Keratinocyte (primary cell): ENCODE measurements around the gene CUEDC1. TPM values are rescaled to one million over a fixed set of nuclear protein-coding genes. Genes with fewer than 3 reads are reported as not detected.
"Not testable (repeated sequence)": the region's sequence is repeated elsewhere in the genome, so short reads cannot be mapped to it uniquely, and the experiment has no call there.

Experiments
- DNase-seq: peaks from one replicate; pipeline ENCODE4 v3.0.0-alpha.2; 2011; ENCODE audit warnings: low read depth, missing footprints, low spot score
- FAIRE-seq: peaks from 2 replicates; lab custom pipeline; 2011; peaks lifted over from hg19 to GRCh38; lab: Jason Lieb, UNC
- H2AFZ ChIP-seq: 2 replicates; pipeline ENCODE4 v1.6.0; 2012; ENCODE audit warnings: low read length, control low read depth, inconsistent platforms; ENCODE audit not compliant: control insufficient read depth
- H3K27ac ChIP-seq: 2 replicates; pipeline ENCODE4 v1.5.1; 2011; ENCODE audit warnings: low read length; ENCODE audit not compliant: control insufficient read depth, insufficient read depth
- H3K27me3 ChIP-seq: 3 replicates; pipeline ENCODE4 v1.6.0; 2011; ENCODE audit warnings: low read length; ENCODE audit not compliant: control insufficient read depth, insufficient read depth; ENCODE audit errors: extremely low read depth
- H3K36me3 ChIP-seq, 2 experiments: 2 replicates in 1 of 2; 3 replicates in 1 of 2; pipeline ENCODE4 v1.5.1; 2011; ENCODE audit warnings: low read length in 2 of 2, mild to moderate bottlenecking in 1 of 2; ENCODE audit not compliant: control insufficient read depth in 2 of 2, insufficient read depth in 2 of 2; ENCODE audit errors: extremely low read depth in 1 of 2
- H3K4me1 ChIP-seq: 3 replicates; pipeline ENCODE4 v1.5.1; 2011; ENCODE audit warnings: low read length; ENCODE audit not compliant: control insufficient read depth, insufficient read depth; ENCODE audit errors: extremely low read depth
- H3K4me2 ChIP-seq: 3 replicates; pipeline ENCODE4 v1.6.0; 2011; ENCODE audit warnings: low read depth, low read length; ENCODE audit not compliant: control insufficient read depth, insufficient read depth; ENCODE audit errors: extremely low read depth
- H3K4me3 ChIP-seq, 3 experiments: fragments of 200-600 bp in 1 of 3; sonication (generic) in 1 of 3; 2 replicates in 2 of 3; 3 replicates in 1 of 3; pipeline ENCODE4 v1.5.1; 2011 to 2016; ENCODE audit warnings: low read length in 3 of 3, mild to moderate bottlenecking in 3 of 3, control low read depth in 2 of 3, inconsistent platforms in 1 of 3, low read depth in 1 of 3, mixed read lengths in 1 of 3, mixed run types in 1 of 3, moderate library complexity in 1 of 3; ENCODE audit not compliant: control insufficient read depth in 2 of 3, insufficient read depth in 2 of 3; ENCODE audit errors: extremely low read depth in 1 of 3
- H3K79me2 ChIP-seq: 2 replicates; pipeline ENCODE4 v1.6.0; 2012; ENCODE audit warnings: low read length; ENCODE audit not compliant: control insufficient read depth, insufficient read depth
- H3K9ac ChIP-seq: 3 replicates; pipeline ENCODE4 v1.6.0; 2011; ENCODE audit warnings: low read length; ENCODE audit not compliant: control insufficient read depth, insufficient read depth; ENCODE audit errors: extremely low read depth
- H3K9me1 ChIP-seq: 3 replicates; pipeline ENCODE4 v1.6.0; 2011; ENCODE audit warnings: low read length; ENCODE audit not compliant: control insufficient read depth, insufficient read depth; ENCODE audit errors: extremely low read depth
- H3K9me3 ChIP-seq: 2 replicates; pipeline ENCODE4 v1.5.1; 2012; ENCODE audit warnings: low read depth, low read length; ENCODE audit not compliant: control insufficient read depth
- H4K20me1 ChIP-seq: 3 replicates; pipeline ENCODE4 v1.6.0; 2011; ENCODE audit warnings: low read length; ENCODE audit not compliant: control insufficient read depth, insufficient read depth; ENCODE audit errors: extremely low read depth
- CTCF ChIP-seq, 3 experiments: IDR thresholded peaks in 1 of 3; conservative IDR thresholded peaks in 1 of 3; optimal IDR thresholded peaks in 1 of 3; 2 replicates in 2 of 3; 3 replicates in 1 of 3; pipeline versions ENCODE3 to v1.5.1; 2011; ENCODE audit warnings: low read length in 3 of 3, mild to moderate bottlenecking in 3 of 3, moderate library complexity in 2 of 3, control low read depth in 1 of 3, inconsistent platforms in 1 of 3; ENCODE audit not compliant: insufficient read depth in 2 of 3; ENCODE audit errors: extremely low read depth in 1 of 3
- EZH2 ChIP-seq: IDR thresholded peaks from one replicate; pipeline ENCODE4 v1.6.1; 2012; ENCODE audit warnings: inconsistent platforms, mild to moderate bottlenecking, low read length, moderate library complexity
- dilution Hi-C: fragments of 300-500 bp; cut with MboI; formaldehyde crosslinking; loops from one replicate; pipeline ENCODE4 v1.7.0; 2020; ENCODE audit warnings: low sequenced_read_pairs; ENCODE audit not compliant: extremely low pct_ligation_motif_present
- polyA plus RNA-seq, 5 experiments: library from polyadenylated mRNA; depleted of rRNA in 3 of 5; stranded (reverse) in 3 of 5; stranded (forward) in 1 of 5; unstranded in 1 of 5; fragments of >200 nt; gene quantifications; 1 replicate in 1 of 5; 2 replicates in 3 of 5; 3 replicates in 1 of 5; pipeline versions ENCODE4 v1.2.1 to v1.2.3, GENCODE V29; 2011 to 2012; ENCODE audit warnings: missing spikeins in 2 of 5, low read depth in 1 of 5, low replicate concordance in 1 of 5

The CUEDC1 gene
- polyA plus RNA-seq, 1 donor (not counting 4 experiments of a cell fraction or from before 2014, with no cell fraction given) = 12.9 TPM

GRCh38 chr17:57962279-57963148, 7.3 kb upstream of the CUEDC1 start:
- Histone ChIP-seq H2AFZ (no peak overlapping the region), H3K9me3 (no peaks in the 10 kb centered on the region), H3K27ac (no peak overlapping the region), H3K4me2 (no peak overlapping the region), H3K27me3 (peaks cover 4% of the 10 kb centered on the region), H3K4me1 (no peaks in the 10 kb centered on the region), H3K36me3 (no peaks in the 10 kb centered on the region), H3K9ac (no peak overlapping the region), H3K79me2 (no peaks in the 10 kb centered on the region), H4K20me1 (no peaks in the 10 kb centered on the region), H3K4me3 (no peak overlapping the region), H3K9me1 (no peaks in the 10 kb centered on the region)
- DNase-seq (no peak), FAIRE-seq (no peak)
- dilution Hi-C loops = no loop called here
- TF ChIP-seq CTCF (optimal IDR thresholded peaks at IDR 0.05 in 1 of 3, IDR thresholded peaks at IDR 0.05 in 1 of 3, conservative IDR thresholded peaks at IDR 0.05 in 1 of 3; ENCODE audit: extremely low read depth in 1 of 3, insufficient read depth in 2 of 3, low read length in 3 of 3) (no peak), EZH2 (no peak)

DNA sequence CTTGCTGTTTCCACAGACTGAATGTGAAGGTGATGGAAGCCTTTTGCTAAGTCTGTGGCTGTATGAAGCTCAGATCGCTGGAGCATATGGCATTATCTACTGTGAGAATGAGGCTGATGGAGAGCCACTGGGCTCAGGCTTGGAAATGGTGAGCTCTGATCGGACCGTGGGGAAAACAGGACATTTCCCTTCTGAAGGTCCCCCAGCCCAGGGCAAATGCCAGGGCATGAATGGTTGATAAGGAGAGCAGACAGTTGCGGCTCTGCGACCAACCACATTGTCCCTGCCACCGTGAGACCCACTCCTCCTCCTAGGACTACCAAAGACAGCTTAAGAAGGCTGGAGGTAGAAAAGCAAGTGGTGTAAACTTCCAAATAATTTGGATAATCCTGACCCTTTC, 4.7 kb upstream of the CUEDC1 start:
- no peak overlapping the region for H3K4me2 ChIP-seq
- dilution Hi-C loops = no loop called here
- no peak overlapping the region for H3K9ac ChIP-seq
- no peak for TF ChIP-seq CTCF (optimal IDR thresholded peaks at IDR 0.05 in 1 of 3, IDR thresholded peaks at IDR 0.05 in 1 of 3, conservative IDR thresholded peaks at IDR 0.05 in 1 of 3; ENCODE audit: extremely low read depth in 1 of 3, insufficient read depth in 2 of 3, low read length in 3 of 3)
- TF ChIP-seq EZH2 = no peak
- FAIRE-seq (no peak), DNase-seq (no peak)
- H3K36me3 ChIP-seq = no peaks in the 10 kb centered on the region
- peaks cover 7% of the 10 kb centered on the region for H3K4me1 ChIP-seq
- H3K27me3 ChIP-seq = peaks cover 4% of the 10 kb centered on the region
- H4K20me1 ChIP-seq = no peaks in the 10 kb centered on the region
- H3K9me3 ChIP-seq = no peaks in the 10 kb centered on the region
- H2AFZ ChIP-seq = no peak overlapping the region
- H3K27ac ChIP-seq = no peak overlapping the region
- no peaks in the 10 kb centered on the region for H3K9me1 ChIP-seq
- H3K4me3 ChIP-seq = no peak overlapping the region
- no peaks in the 10 kb centered on the region for H3K79me2 ChIP-seq

DNA sequence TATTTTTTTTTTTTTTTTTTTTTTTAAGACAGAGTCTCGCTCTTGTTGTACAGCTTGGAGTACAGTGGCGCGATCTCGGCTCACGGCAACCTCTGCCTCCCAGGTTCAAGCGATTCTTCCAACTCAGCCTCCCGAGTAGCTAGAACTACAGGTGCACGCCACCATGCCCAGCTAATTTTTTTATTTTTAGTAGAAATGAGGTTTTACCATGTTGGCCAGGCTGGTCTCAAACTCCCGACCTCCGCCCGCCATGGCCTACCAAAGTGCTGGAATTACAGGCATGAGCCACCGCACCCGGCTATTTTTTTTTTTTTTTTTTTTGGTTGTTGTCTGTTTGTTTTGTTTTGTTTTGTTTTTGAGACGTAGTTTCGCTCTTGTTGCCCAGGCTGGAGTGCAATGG, 3.2 kb upstream of the CUEDC1 start:
- H3K79me2 ChIP-seq, H3K36me3 ChIP-seq, H3K27me3 ChIP-seq, H3K9me3 ChIP-seq, H3K4me2 ChIP-seq, H3K9me1 ChIP-seq, dilution Hi-C loops, H2AFZ ChIP-seq, H3K4me3 ChIP-seq, H3K27ac ChIP-seq, FAIRE-seq, DNase-seq, H4K20me1 ChIP-seq, H3K9ac ChIP-seq: not testable (repeated sequence)
- peaks cover 14% of the 10 kb centered on the region for H3K4me1 ChIP-seq
